K562 (cell line): ENCODE measurements around the gene HOXA5. TPM values are rescaled to one million over a fixed set of nuclear protein-coding genes. Genes with fewer than 3 reads are reported as not detected.

Experiments
- ATAC-seq: fragments of 200-7000 bp; cut with Tn5 transposase; 3 replicates; pipeline ENCODE4 v1.9.1; 2020; ENCODE audit warnings: moderate library complexity
- BruUV-seq: library from RNA; stranded (reverse); fragments of 400-500 nt; replicated peaks from 2 replicates; lab custom pipeline; 2021; lab: Mats Ljungman, UMichigan
- CTCF ChIA-PET: fragments of 300-600 bp; formaldehyde crosslinking; extraction: SDS; loops from one replicate; lab custom pipeline; 2021; ENCODE audit warnings: low intra/inter-chr PET ratio; lab: Yijun Ruan, JAX
- POLR2A ChIA-PET: fragments of 300-600, 350-650 bp; sonication (Branson Sonifier 250); formaldehyde crosslinking; extraction: SDS; loops from one replicate; lab custom pipeline; 2021; ENCODE audit warnings: antibody characterized with exemption, inconsistent platforms; lab: Yijun Ruan, JAX
- DNase-seq, 4 experiments: peaks; one replicate each; pipeline versions ENCODE4 v3.0.0 to v3.0.0-alpha.2; 2011 to 2018; ENCODE audit warnings: low spot score in 3 of 4, mixed read lengths in 3 of 4; ENCODE audit errors: extremely low read depth in 1 of 4
- FAIRE-seq: peaks from 2 replicates; lab custom pipeline; 2011; peaks lifted over from hg19 to GRCh38; lab: Jason Lieb, UNC
- H2AFZ ChIP-seq: 2 replicates; pipeline ENCODE4 v1.6.0; 2011; ENCODE audit warnings: low read depth, low read length, control low read depth, inconsistent platforms
- H3K27ac ChIP-seq: fragments of 200-600 bp; 3 replicates; pipeline ENCODE4 v1.8.0; 2011; ENCODE audit warnings: low read depth, mild to moderate bottlenecking, control low read depth, inconsistent platforms, low read length, moderate library complexity, mixed read lengths; ENCODE audit errors: extremely low read depth
- H3K27me3 ChIP-seq, 2 experiments: fragments of 300-600 bp in 1 of 2; 2 replicates in 1 of 2; 3 replicates in 1 of 2; pipeline versions ENCODE4 v1.6.0 to v1.8.0; 2011; ENCODE audit warnings: inconsistent platforms in 2 of 2, low read length in 2 of 2, mild to moderate bottlenecking in 1 of 2, mixed read lengths in 1 of 2, moderate library complexity in 1 of 2; ENCODE audit not compliant: control insufficient read depth in 2 of 2, insufficient read depth in 2 of 2
- H3K36me3 ChIP-seq: fragments of 300-600 bp; 3 replicates; pipeline ENCODE4 v1.8.0; 2011; ENCODE audit warnings: mild to moderate bottlenecking, low read length, inconsistent platforms; ENCODE audit not compliant: control insufficient read depth, insufficient read depth
- H3K4me1 ChIP-seq, 2 experiments: fragments of 200-600 bp in 1 of 2; replicated peaks in 1 of 2; 2 replicates in 1 of 2; 3 replicates in 1 of 2; pipeline versions ENCODE4 v1.5.1 to v1.8.0; 2011; ENCODE audit warnings: inconsistent platforms in 2 of 2, low read length in 2 of 2, mild to moderate bottlenecking in 1 of 2, mixed read lengths in 1 of 2, moderate library complexity in 1 of 2; ENCODE audit not compliant: control insufficient read depth in 2 of 2, insufficient read depth in 2 of 2
- H3K4me2 ChIP-seq: 2 replicates; pipeline ENCODE4 v1.6.1; 2011; ENCODE audit warnings: low read length, control low read depth, inconsistent platforms, mixed read lengths; ENCODE audit not compliant: insufficient read depth
- H3K4me3 ChIP-seq: fragments of 200-600 bp; sonication (generic), shearing (Covaris generic); 2 replicates; pipeline ENCODE4 v1.5.1; 2016; ENCODE audit warnings: control low read depth, inconsistent platforms
- H3K79me2 ChIP-seq: fragments of 200-600 bp; 3 replicates; pipeline ENCODE4 v1.8.0; 2011; ENCODE audit warnings: low read length, inconsistent platforms; ENCODE audit not compliant: control insufficient read depth, insufficient read depth
- H3K9ac ChIP-seq, 2 experiments: 2 replicates each; pipeline versions ENCODE4 v1.6.0 to v1.6.1; 2011; ENCODE audit warnings: low read depth in 2 of 2, low read length in 2 of 2, control low read depth in 1 of 2, inconsistent platforms in 1 of 2, mild to moderate bottlenecking in 1 of 2, mixed read lengths in 1 of 2; ENCODE audit not compliant: insufficient read depth in 1 of 2
- H3K9me1 ChIP-seq: one replicate; pipeline ENCODE4 v1.6.0; 2011; ENCODE audit warnings: inconsistent platforms, mild to moderate bottlenecking, low read length, moderate library complexity; ENCODE audit not compliant: control insufficient read depth, insufficient read depth
- H3K9me3 ChIP-seq: replicated peaks from 2 replicates; pipeline ENCODE4 v1.5.1; 2011; ENCODE audit warnings: low read depth, low read length, inconsistent platforms; ENCODE audit not compliant: control insufficient read depth, insufficient read depth
- H4K20me1 ChIP-seq: replicated peaks from 2 replicates; pipeline ENCODE4 v1.6.1; 2011; ENCODE audit warnings: low read length, inconsistent platforms, mixed read lengths; ENCODE audit not compliant: control insufficient read depth, insufficient read depth
- ATF2 ChIP-seq: sonication (generic); formaldehyde crosslinking; IDR thresholded peaks from 2 replicates; pipeline ENCODE4 v1.8.1; 2022; ENCODE audit warnings: missing genetic modification reagents
- COPS2 ChIP-seq: fragments of 450-650 bp; conservative IDR thresholded peaks from 2 replicates; pipeline ENCODE4 v1.6.1; 2016; ENCODE audit warnings: mild to moderate bottlenecking, moderate library complexity
- CTCF ChIP-seq, 3 experiments: IDR thresholded peaks in 2 of 3; conservative IDR thresholded peaks in 1 of 3; 2 replicates each; pipeline ENCODE4 v1.5.1; 2011 to 2012; ENCODE audit warnings: low read length in 3 of 3, mild to moderate bottlenecking in 3 of 3, control low read depth in 2 of 3, improper control_type of control experiment in 1 of 3, inconsistent platforms in 1 of 3, low read depth in 1 of 3, mixed read lengths in 1 of 3, moderate library complexity in 1 of 3; ENCODE audit not compliant: insufficient read depth in 2 of 3
- CXXC5 ChIP-seq: fragments of 250-450 bp; sonication (Bioruptor Pico); IDR thresholded peaks from 2 replicates; pipeline ENCODE4 v1.8.0; 2022; ENCODE audit warnings: inconsistent platforms, mild to moderate bottlenecking, moderate library complexity
- ESRRB ChIP-seq: fragments of 250-450 bp; sonication (Bioruptor Pico); IDR thresholded peaks from 2 replicates; pipeline ENCODE4 v1.5.0; 2020; ENCODE audit warnings: mild to moderate bottlenecking, moderate library complexity, borderline replicate concordance
- HDAC1 ChIP-seq, 2 experiments: fragments of 450-650 bp; IDR thresholded peaks; 2 replicates each; pipeline ENCODE4 v1.6.1; 2016 to 2017; ENCODE audit warnings: inconsistent platforms in 1 of 2, mild to moderate bottlenecking in 1 of 2, moderate library complexity in 1 of 2
- HIVEP1 ChIP-seq: fragments of 250-450 bp; sonication (Bioruptor Pico); IDR thresholded peaks from 2 replicates; pipeline ENCODE4 v1.4.0; 2020; ENCODE audit warnings: mild to moderate bottlenecking
- HSF4 ChIP-seq: fragments of 250-450 bp; sonication (Bioruptor Pico); IDR thresholded peaks from 2 replicates; pipeline ENCODE4 v2.1.2; 2022; ENCODE audit warnings: mild to moderate bottlenecking, moderate library complexity, borderline replicate concordance
- MLX ChIP-seq, 2 experiments: fragments of 450-650 bp in 1 of 2; sonication (generic) in 1 of 2; formaldehyde crosslinking; conservative IDR thresholded peaks; 2 replicates each; pipeline versions ENCODE4 v1.4.0 to v1.8.1; 2020 to 2022; ENCODE audit warnings: mild to moderate bottlenecking in 1 of 2, missing genetic modification reagents in 1 of 2
- NCOR1 ChIP-seq: fragments of 450-650 bp; IDR thresholded peaks from 2 replicates; pipeline ENCODE4 v1.6.1; 2016; ENCODE audit warnings: mild to moderate bottlenecking, moderate library complexity
- XRCC4 ChIP-seq: IDR thresholded peaks from one replicate; pipeline ENCODE4 v1.6.1; 2011; ENCODE audit not compliant: insufficient read depth, insufficient read length; ENCODE audit errors: extremely low read depth
- ZBTB33 ChIP-seq: sonication (generic); formaldehyde crosslinking; IDR thresholded peaks from 2 replicates; pipeline ENCODE4 v1.8.1; 2023; ENCODE audit warnings: mild to moderate bottlenecking, missing genetic modification reagents
- ZNF224 ChIP-seq: sonication (generic); formaldehyde crosslinking; IDR thresholded peaks from 2 replicates; pipeline ENCODE4 v1.8.0; 2022; ENCODE audit warnings: mild to moderate bottlenecking, missing genetic modification reagents
- ZNF778 ChIP-seq: fragments of 450-650 bp; formaldehyde crosslinking; IDR thresholded peaks from 2 replicates; pipeline ENCODE4 v1.4.0; 2020; ENCODE audit warnings: mild to moderate bottlenecking, moderate library complexity
- WGBS: fragments of 100-300 bp; shearing (Covaris generic); methylation state at CpG from one replicate; pipeline ENCODE4 v1.1.6; 2016; ENCODE audit warnings: low coverage, mixed read lengths; ENCODE audit not compliant: insufficient coverage; ENCODE audit errors: missing lambda C conversion rate; 5-methylcytosine and 5-hydroxymethylcytosine counted together
- in situ Hi-C: fragments of 300-500 bp; cut with MboI; formaldehyde crosslinking; loops from 4 replicates; pipeline ENCODE4 v1.15.0; 2018; ENCODE audit warnings: inconsistent platforms, mixed read lengths
- intact Hi-C: fragments of 100-400 bp; cut with micrococcal nuclease; formaldehyde crosslinking; loops from 2 replicates; pipeline ENCODE4 v1.14.2; 2022
- polyA plus RNA-seq, 8 experiments: library from polyadenylated mRNA; depleted of rRNA in 4 of 8; stranded (reverse) in 5 of 8; unstranded in 3 of 8; fragments of >200 nt; fragmentation: Nextera tagmentation in 2 of 8; fragmentation: Illumina TruSeq in 1 of 8; extraction: Ambion mirVana in 2 of 8; extraction: Trizol in 1 of 8; gene quantifications; 2 replicates each; pipeline versions ENCODE4 v1.2.1 to v1.2.3, GENCODE V29; 2011 to 2014; ENCODE audit warnings: inconsistent platforms in 1 of 8, missing spikeins in 1 of 8
- total RNA-seq, 7 experiments: library from RNA; depleted of rRNA in 6 of 7; stranded (reverse); fragments of >200 nt in 6 of 7; fragmentation: Illumina TruSeq in 2 of 7; extraction: Trizol in 2 of 7; gene quantifications; 2 replicates each; pipeline versions ENCODE4 v1.2.1 to v1.2.3, GENCODE V29; 2011 to 2021; ENCODE audit warnings: low replicate concordance in 1 of 7

Gene HOXA5
- total and polyA plus RNA-seq, 9 of the 15 experiments (the other 6 are each of a cell fraction or from before 2014, with no cell fraction given) = 0.13 TPM; not detected in 8

GRCh38 chr7:27165089-27165995, 21.9 kb upstream of the HOXA5 start, which contains the start of gene HOXA9:
Gene HOXA9 (minus strand): TSS chr7:27165537. CDS start chr7:27165457, 80 bp downstream.
- Histone ChIP-seq H3K36me3 (no peaks in the 10 kb centered on the region), H3K4me1 (peaks cover 0 to 22% of the 10 kb centered on the region in 2 experiments; a peak in 2 of 5 replicates), H3K79me2 (no peaks in the 10 kb centered on the region), H3K9me1 (no peaks in the 10 kb centered on the region), H2AFZ (no peak within 1 kb of the TSS), H3K4me2 (peak within 1 kb of the TSS; percentile 11; the same call in 1 of the 2 replicates), H3K9me3 (no peaks in the 10 kb centered on the region), H3K27ac (no peak within 1 kb of the TSS), H3K9ac (no peak within 1 kb of the TSS), H4K20me1 (no peaks in the 10 kb centered on the region), H3K4me3 (no peak within 1 kb of the TSS), H3K27me3 (peaks cover 37 to 74% of the 10 kb centered on the region in 2 experiments)
- FAIRE-seq (no peak), DNase-seq (no peak), ATAC-seq (no peak)
- no TSS peak for BruUV-seq
- POLR2A ChIA-PET = no interaction called here
- CTCF ChIA-PET = interaction anchor here (0.7 kb wide), 1 partner anchor 1272 kb away, joined by 3 read pairs; no protein-coding TSS in a partner anchor
- intact Hi-C loops (no loop called here), in situ Hi-C loops (loop anchor here (5.0 to 25.0 kb wide), 4 partner anchors 653 to 1278 kb away; no protein-coding TSS in a partner anchor)
- 66% methylated on average over 64 of the region's 82 CpGs for WGBS
- TF ChIP-seq ZNF224 (no peak), MLX (CRISPR knock-in tag; conservative IDR thresholded peaks at IDR 0.05) (no peak), ESRRB (CRISPR knock-in tag) (no peak), HIVEP1 (CRISPR knock-in tag) (no peak), COPS2 (no peak), HSF4 (no peak), ZBTB33 (CRISPR knock-in tag) (no peak), HDAC1 (IDR thresholded peaks at IDR 0.05) (no peak), ZNF778 (CRISPR knock-in tag) (no peak), NCOR1 (no peak), CXXC5 (no peak), CTCF (IDR thresholded peaks at IDR 0.05 in 2 of 3, conservative IDR thresholded peaks at IDR 0.05 in 1 of 3; ENCODE audit: insufficient read depth in 2 of 3, low read depth in 1 of 3, low read length in 3 of 3) (no peak), XRCC4 (no peak), ATF2 (no peak)
